Measurements from ENCODE around the gene COX4I1. TPM values are rescaled to one million over a fixed set of nuclear protein-coding genes. Genes with fewer than 3 reads are reported as not detected.

COX4I1 gene
- total RNA-seq = 100 to 1,000 TPM; 245 to 289 TPM
- 1,000 to 10,000 TPM in 1 of 2 donors, 100 to 1,000 TPM in 1; 549 to 1,007 TPM for polyA plus RNA-seq
- long read RNA-seq, donor 1, transcript COX4I1-215 (3 exons, 2,271 nt) = minor isoform, 13 of 133 reads
- long read RNA-seq, donor 1, transcript COX4I1-201 (5 exons, 708 nt) = major isoform, 106 of 133 reads
- long read RNA-seq, donor 1, partial matches to known transcripts = 8 of 133 reads
- long read RNA-seq, donor 1, other reads (novel, unspliced or antisense) = 4 of 133 reads
- long read RNA-seq, donor 2, transcript COX4I1-201 (5 exons, 708 nt) = major isoform, 79 of 98 reads
- long read RNA-seq, donor 2, transcript COX4I1-215 (3 exons, 2,271 nt) = minor isoform, 9 of 98 reads
- long read RNA-seq, donor 2, partial matches to known transcripts = 3 of 98 reads
- long read RNA-seq, donor 2, other reads (novel, unspliced or antisense) = 5 of 98 reads

GRCh38 chr16:85799497-85800320 lies at the start of gene COX4I1, which contains the start of gene EMC8:
TSS of gene COX4I1 (plus strand) at chr16:85799695. CDS start at chr16:85801206, 1,511 bp downstream.
TSS of gene EMC8 (minus strand) at chr16:85799544. CDS start at chr16:85799295, 249 bp downstream.
- intact Hi-C loops (cut with DNase I) = no loop called here
- ATAC-seq (ENCODE audit: low FRiP score) = peak; percentile 96

GRCh38 chr16:85749771-85750145 lies 49.7 kb upstream of the COX4I1 start:
- DNase-seq (no peak), ATAC-seq (ENCODE audit: low FRiP score) (no peak)
- H3K9me3 ChIP-seq (ENCODE audit: control insufficient read depth, low read length) = no peaks in the 10 kb centered on the region
- H3K27me3 ChIP-seq (ENCODE audit: control insufficient read depth in 1 of 2, insufficient read depth in 2 of 2, low read length in 1 of 2) = no peaks in the 10 kb centered on the region
- WGBS, 2 donors = 23% methylated on average over 14 of the region's 14 CpGs
- H3K4me3 ChIP-seq (ENCODE audit: low read length in 2 of 2) = no peak overlapping the region
- H3K36me3 ChIP-seq (ENCODE audit: control insufficient read depth in 1 of 2, insufficient read depth in 2 of 2, low read length in 1 of 2) = no peaks in the 10 kb centered on the region
- H3K4me1 ChIP-seq (ENCODE audit: control insufficient read depth in 1 of 2, insufficient read depth in 2 of 2, low read length in 2 of 2) = no peaks in the 10 kb centered on the region
- no peak overlapping the region for H3K27ac ChIP-seq (ENCODE audit: low read depth in 1 of 2, low read length in 2 of 2)
- intact Hi-C loops (cut with DNase I) = no loop called here

More at GRCh38 chr16:85799497-85800320, at the start of gene COX4I1, which contains the start of gene EMC8:
- H3K27ac ChIP-seq (ENCODE audit: low read depth in 1 of 2, low read length in 2 of 2) = no peak within 1 kb of the TSS
- DNase-seq = peak; percentile 97 to 99
- peaks cover 0 to 2% of the 10 kb centered on the region in 2 donors for H3K36me3 ChIP-seq (ENCODE audit: control insufficient read depth in 1 of 2, insufficient read depth in 2 of 2, low read length in 1 of 2)
- H3K4me3 ChIP-seq (ENCODE audit: low read length in 2 of 2) = peak within 1 kb of the TSS; percentile 77 to 89
- no peaks in the 10 kb centered on the region for H3K4me1 ChIP-seq (ENCODE audit: control insufficient read depth in 1 of 2, insufficient read depth in 2 of 2, low read length in 2 of 2)
- no peaks in the 10 kb centered on the region for H3K9me3 ChIP-seq (ENCODE audit: control insufficient read depth, low read length)
- no peaks in the 10 kb centered on the region for H3K27me3 ChIP-seq (ENCODE audit: control insufficient read depth in 1 of 2, insufficient read depth in 2 of 2, low read length in 1 of 2)
- 0 to 1% methylated on average over 78 to 87 of the region's 87 CpGs for WGBS, 2 donors

- intact Hi-C loops (cut with DNase I) = no loop called here
- Histone ChIP-seq H3K4me1 (ENCODE audit: control insufficient read depth in 1 of 2, insufficient read depth in 2 of 2, low read length in 2 of 2) (no peaks in the 10 kb centered on the region), H3K36me3 (ENCODE audit: control insufficient read depth in 1 of 2, insufficient read depth in 2 of 2, low read length in 1 of 2) (no peaks in the 10 kb centered on the region), H3K27me3 (ENCODE audit: control insufficient read depth in 1 of 2, insufficient read depth in 2 of 2, low read length in 1 of 2) (no peaks in the 10 kb centered on the region), H3K4me3 (ENCODE audit: low read length in 2 of 2) (peak overlapping the region; percentile 30 to 49), H3K9me3 (ENCODE audit: control insufficient read depth, low read length) (no peaks in the 10 kb centered on the region), H3K27ac (ENCODE audit: low read depth in 1 of 2, low read length in 2 of 2) (no peak overlapping the region)
- WGBS, 2 donors = 1 to 2% methylated on average over 51 of the region's 51 CpGs
- DNase-seq (no peak), ATAC-seq (ENCODE audit: low FRiP score) (peak; percentile 21)
Observed at GRCh38 chr16:85750146-85750826, 49.2 kb upstream of the COX4I1 start.

GRCh38 chr16:85750827-85751697 lies 48.4 kb upstream of the COX4I1 start, which contains the start of gene C16orf74:
TSS of gene C16orf74 (minus strand) at chr16:85751096. CDS start at chr16:85735217, 15,879 bp downstream.
- peak; percentile 76 for ATAC-seq (ENCODE audit: low FRiP score)
- no peaks in the 10 kb centered on the region for H3K36me3 ChIP-seq (ENCODE audit: control insufficient read depth in 1 of 2, insufficient read depth in 2 of 2, low read length in 1 of 2)
- WGBS, 2 donors = 5% methylated on average over 58 to 96 of the region's 96 CpGs
- no peaks in the 10 kb centered on the region for H3K4me1 ChIP-seq (ENCODE audit: control insufficient read depth in 1 of 2, insufficient read depth in 2 of 2, low read length in 2 of 2)
- no peak within 1 kb of the TSS for H3K27ac ChIP-seq (ENCODE audit: low read depth in 1 of 2, low read length in 2 of 2)
- no peak for DNase-seq
- H3K4me3 ChIP-seq (ENCODE audit: low read length in 2 of 2) = peak within 1 kb of the TSS; percentile 30 to 49
- intact Hi-C loops (cut with DNase I) = no loop called here
- H3K9me3 ChIP-seq (ENCODE audit: control insufficient read depth, low read length) = no peaks in the 10 kb centered on the region
- H3K27me3 ChIP-seq (ENCODE audit: control insufficient read depth in 1 of 2, insufficient read depth in 2 of 2, low read length in 1 of 2) = no peaks in the 10 kb centered on the region

- Histone ChIP-seq H3K27ac (ENCODE audit: low read depth in 1 of 2, low read length in 2 of 2) (no peak overlapping the region), H3K9me3 (ENCODE audit: control insufficient read depth, low read length) (no peaks in the 10 kb centered on the region), H3K36me3 (ENCODE audit: control insufficient read depth in 1 of 2, insufficient read depth in 2 of 2, low read length in 1 of 2) (no peaks in the 10 kb centered on the region), H3K4me3 (ENCODE audit: low read length in 2 of 2) (no peak overlapping the region), H3K4me1 (ENCODE audit: control insufficient read depth in 1 of 2, insufficient read depth in 2 of 2, low read length in 2 of 2) (no peaks in the 10 kb centered on the region), H3K27me3 (ENCODE audit: control insufficient read depth in 1 of 2, insufficient read depth in 2 of 2, low read length in 1 of 2) (no peaks in the 10 kb centered on the region)
- intact Hi-C loops (cut with DNase I) = no loop called here
- 23 to 41% methylated on average over 14 to 15 of the region's 15 CpGs for WGBS, 2 donors
- ATAC-seq (ENCODE audit: low FRiP score) (peak; percentile 2), DNase-seq (no peak)
Observed at GRCh38 chr16:85751698-85752501, 47.6 kb upstream of the COX4I1 start.

GRCh38 chr16:85752511-85753420 lies 46.7 kb upstream of the COX4I1 start:
- 52 to 70% methylated on average over 20 to 21 of the region's 21 CpGs for WGBS, 2 donors
- H3K4me3 ChIP-seq (ENCODE audit: low read length in 2 of 2) = no peak overlapping the region
- no peaks in the 10 kb centered on the region for H3K4me1 ChIP-seq (ENCODE audit: control insufficient read depth in 1 of 2, insufficient read depth in 2 of 2, low read length in 2 of 2)
- H3K27me3 ChIP-seq (ENCODE audit: control insufficient read depth in 1 of 2, insufficient read depth in 2 of 2, low read length in 1 of 2) = no peaks in the 10 kb centered on the region
- no peaks in the 10 kb centered on the region for H3K9me3 ChIP-seq (ENCODE audit: control insufficient read depth, low read length)
- ATAC-seq (ENCODE audit: low FRiP score) (no peak), DNase-seq (no peak)
- H3K27ac ChIP-seq (ENCODE audit: low read depth in 1 of 2, low read length in 2 of 2) = no peak overlapping the region
- intact Hi-C loops (cut with DNase I) = no loop called here
- no peaks in the 10 kb centered on the region for H3K36me3 ChIP-seq (ENCODE audit: control insufficient read depth in 1 of 2, insufficient read depth in 2 of 2, low read length in 1 of 2)

GRCh38 chr16:85753559-85753958 lies 45.9 kb upstream of the COX4I1 start:
- 71 to 72% methylated on average over 6 of the region's 6 CpGs for WGBS, 2 donors
- intact Hi-C loops (cut with DNase I) = no loop called here

More at GRCh38 chr16:85753559-85753958, 45.9 kb upstream of the COX4I1 start:
- Histone ChIP-seq H3K27ac (ENCODE audit: low read depth in 1 of 2, low read length in 2 of 2) (no peak overlapping the region), H3K4me1 (ENCODE audit: control insufficient read depth in 1 of 2, insufficient read depth in 2 of 2, low read length in 2 of 2) (no peaks in the 10 kb centered on the region), H3K36me3 (ENCODE audit: control insufficient read depth in 1 of 2, insufficient read depth in 2 of 2, low read length in 1 of 2) (no peaks in the 10 kb centered on the region), H3K4me3 (ENCODE audit: low read length in 2 of 2) (no peak overlapping the region), H3K9me3 (ENCODE audit: control insufficient read depth, low read length) (no peaks in the 10 kb centered on the region), H3K27me3 (ENCODE audit: control insufficient read depth in 1 of 2, insufficient read depth in 2 of 2, low read length in 1 of 2) (no peaks in the 10 kb centered on the region)
- ATAC-seq (ENCODE audit: low FRiP score) (no peak), DNase-seq (no peak)
